ENCODE results near the gene KCNK16.

Gene KCNK16

DNA sequence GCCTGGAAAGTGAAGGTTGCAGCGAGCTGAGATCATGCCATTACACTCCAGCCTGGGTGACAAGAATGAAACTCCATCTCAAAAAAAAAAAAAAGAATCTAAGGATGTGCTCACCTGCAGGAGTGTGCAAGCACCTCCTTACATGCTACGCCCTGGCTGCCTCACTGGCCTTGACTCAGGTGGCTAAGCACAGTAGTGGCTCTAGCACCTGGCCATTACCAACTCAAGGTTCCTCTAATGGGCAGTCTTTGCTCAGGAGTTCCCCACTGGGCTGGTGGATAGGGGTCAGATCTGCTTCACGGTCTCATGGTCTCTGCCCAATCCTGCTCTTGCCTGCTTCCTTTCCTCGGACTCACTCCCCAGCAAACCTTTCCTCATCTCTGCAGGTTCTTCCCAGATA, 48.0 kb downstream of the KCNK16 start:
- no peak overlapping the region for H3K27ac ChIP-seq (ENCODE audit: low read depth, low read length)
- H3F3A ChIP-seq (ENCODE audit: control insufficient read depth, insufficient read depth): no peaks in the 10 kb centered on the region
- H3K4me1 ChIP-seq (ENCODE audit: control insufficient read depth, low read length): no peaks in the 10 kb centered on the region
- H3K36me3 ChIP-seq (ENCODE audit: control insufficient read depth, low read length): no peaks in the 10 kb centered on the region
- H3K9me3 ChIP-seq (ENCODE audit: control insufficient read depth, insufficient read depth, low read length): no peaks in the 10 kb centered on the region
- TF ChIP-seq, protein P1, sequence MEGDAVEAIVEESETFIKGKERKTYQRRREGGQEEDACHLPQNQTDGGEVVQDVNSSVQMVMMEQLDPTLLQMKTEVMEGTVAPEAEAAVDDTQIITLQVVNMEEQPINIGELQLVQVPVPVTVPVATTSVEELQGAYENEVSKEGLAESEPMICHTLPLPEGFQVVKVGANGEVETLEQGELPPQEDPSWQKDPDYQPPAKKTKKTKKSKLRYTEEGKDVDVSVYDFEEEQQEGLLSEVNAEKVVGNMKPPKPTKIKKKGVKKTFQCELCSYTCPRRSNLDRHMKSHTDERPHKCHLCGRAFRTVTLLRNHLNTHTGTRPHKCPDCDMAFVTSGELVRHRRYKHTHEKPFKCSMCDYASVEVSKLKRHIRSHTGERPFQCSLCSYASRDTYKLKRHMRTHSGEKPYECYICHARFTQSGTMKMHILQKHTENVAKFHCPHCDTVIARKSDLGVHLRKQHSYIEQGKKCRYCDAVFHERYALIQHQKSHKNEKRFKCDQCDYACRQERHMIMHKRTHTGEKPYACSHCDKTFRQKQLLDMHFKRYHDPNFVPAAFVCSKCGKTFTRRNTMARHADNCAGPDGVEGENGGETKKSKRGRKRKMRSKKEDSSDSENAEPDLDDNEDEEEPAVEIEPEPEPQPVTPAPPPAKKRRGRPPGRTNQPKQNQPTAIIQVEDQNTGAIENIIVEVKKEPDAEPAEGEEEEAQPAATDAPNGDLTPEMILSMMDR (IDR thresholded peaks at IDR 0.05; ENCODE audit: low read depth, low read length, poor library complexity, severe bottlenecking): no peak
- TF ChIP-seq EZH2phosphoT487 (IDR thresholded peaks at IDR 0.05; ENCODE audit: borderline replicate concordance, low read length): no peak
- H3K9me2 ChIP-seq (replicated peaks; ENCODE audit: control insufficient read depth, low read length): no peaks in the 10 kb centered on the region
- H3K4me2 ChIP-seq (ENCODE audit: low read length): no peak overlapping the region
- no peak overlapping the region for H3K4me3 ChIP-seq (ENCODE audit: low read length)
- no peaks in the 10 kb centered on the region for H3K27me3 ChIP-seq (ENCODE audit: control insufficient read depth, low read length)
- no peaks in the 10 kb centered on the region for H4K20me1 ChIP-seq (ENCODE audit: control insufficient read depth, insufficient read depth, low read depth, low read length)
- H3K79me2 ChIP-seq (ENCODE audit: control insufficient read depth, low read length): no peaks in the 10 kb centered on the region

DNA sequence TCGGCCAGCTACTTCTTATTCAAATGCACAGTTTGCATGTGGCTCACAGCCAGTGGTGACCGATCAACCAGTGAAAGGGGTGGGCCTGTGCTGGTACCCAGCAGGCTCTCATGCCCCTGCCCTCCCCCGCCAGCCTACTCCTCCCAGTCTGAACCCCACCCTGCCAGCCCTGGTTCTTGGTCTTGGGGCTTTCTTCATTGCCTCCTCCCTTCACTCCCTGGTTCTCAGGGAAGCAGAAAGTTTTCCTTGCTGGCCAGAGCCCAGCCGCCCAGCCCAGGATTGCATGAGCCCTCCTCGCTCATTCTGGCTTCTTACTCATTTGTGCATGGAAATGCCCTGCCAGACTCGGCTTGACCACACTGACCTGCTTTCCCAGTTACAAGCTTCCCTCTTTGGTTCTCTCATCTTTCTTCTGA, 49.1 kb downstream of the KCNK16 start:
- Histone ChIP-seq H3K4me2 (ENCODE audit: low read length) (no peak overlapping the region), H3K4me1 (ENCODE audit: control insufficient read depth, low read length) (no peaks in the 10 kb centered on the region), H3K36me3 (ENCODE audit: control insufficient read depth, low read length) (no peaks in the 10 kb centered on the region), H3K4me3 (ENCODE audit: low read length) (no peak overlapping the region), H3K79me2 (ENCODE audit: control insufficient read depth, low read length) (no peaks in the 10 kb centered on the region), H3K9me2 (replicated peaks; ENCODE audit: control insufficient read depth, low read length) (no peaks in the 10 kb centered on the region), H3K9me3 (ENCODE audit: control insufficient read depth, insufficient read depth, low read length) (no peaks in the 10 kb centered on the region), H3K27me3 (ENCODE audit: control insufficient read depth, low read length) (no peaks in the 10 kb centered on the region), H4K20me1 (ENCODE audit: control insufficient read depth, insufficient read depth, low read depth, low read length) (no peaks in the 10 kb centered on the region), H3F3A (ENCODE audit: control insufficient read depth, insufficient read depth) (no peaks in the 10 kb centered on the region), H3K27ac (ENCODE audit: low read depth, low read length) (no peak overlapping the region)
- TF ChIP-seq, protein P1 (IDR thresholded peaks at IDR 0.05; ENCODE audit: low read depth, low read length, poor library complexity, severe bottlenecking): no peak
- TF ChIP-seq EZH2phosphoT487 (IDR thresholded peaks at IDR 0.05; ENCODE audit: borderline replicate concordance, low read length): no peak

DNA sequence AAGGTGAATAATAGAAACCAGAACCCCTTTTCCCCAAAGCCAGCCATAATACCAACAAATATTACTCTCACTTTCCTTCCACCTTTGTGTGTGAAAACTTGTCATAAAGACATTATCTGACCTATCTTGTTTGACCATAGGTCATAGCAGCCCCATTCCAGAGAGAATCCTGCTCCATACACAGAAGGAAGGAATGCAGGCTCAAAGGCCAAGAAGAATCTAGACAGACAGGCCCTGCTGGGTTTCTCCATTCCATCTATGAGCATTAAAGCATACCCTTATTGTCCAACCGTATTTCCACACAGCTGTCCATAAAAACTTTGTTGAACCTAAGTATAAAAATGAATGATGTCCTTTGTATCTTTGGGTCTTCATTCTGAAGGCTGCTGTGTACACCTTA, 52.5 kb downstream of the KCNK16 start:
- H3K4me3 ChIP-seq (ENCODE audit: low read length): no peak overlapping the region
- H3K36me3 ChIP-seq (ENCODE audit: control insufficient read depth, low read length): no peaks in the 10 kb centered on the region
- no peaks in the 10 kb centered on the region for H3K4me1 ChIP-seq (ENCODE audit: control insufficient read depth, low read length)
- no peaks in the 10 kb centered on the region for H3K9me2 ChIP-seq (replicated peaks; ENCODE audit: control insufficient read depth, low read length)
- H3F3A ChIP-seq (ENCODE audit: control insufficient read depth, insufficient read depth): no peaks in the 10 kb centered on the region
- H3K27ac ChIP-seq (ENCODE audit: low read depth, low read length): no peak overlapping the region
- H3K27me3 ChIP-seq (ENCODE audit: control insufficient read depth, low read length): no peaks in the 10 kb centered on the region
- H3K9me3 ChIP-seq (ENCODE audit: control insufficient read depth, insufficient read depth, low read length): no peaks in the 10 kb centered on the region
- no peaks in the 10 kb centered on the region for H3K79me2 ChIP-seq (ENCODE audit: control insufficient read depth, low read length)
- H4K20me1 ChIP-seq (ENCODE audit: control insufficient read depth, insufficient read depth, low read depth, low read length): no peaks in the 10 kb centered on the region
- TF ChIP-seq, protein P1 (IDR thresholded peaks at IDR 0.05; ENCODE audit: low read depth, low read length, poor library complexity, severe bottlenecking): no peak
- TF ChIP-seq EZH2phosphoT487 (IDR thresholded peaks at IDR 0.05; ENCODE audit: borderline replicate concordance, low read length): no peak
- no peak overlapping the region for H3K4me2 ChIP-seq (ENCODE audit: low read length)

DNA sequence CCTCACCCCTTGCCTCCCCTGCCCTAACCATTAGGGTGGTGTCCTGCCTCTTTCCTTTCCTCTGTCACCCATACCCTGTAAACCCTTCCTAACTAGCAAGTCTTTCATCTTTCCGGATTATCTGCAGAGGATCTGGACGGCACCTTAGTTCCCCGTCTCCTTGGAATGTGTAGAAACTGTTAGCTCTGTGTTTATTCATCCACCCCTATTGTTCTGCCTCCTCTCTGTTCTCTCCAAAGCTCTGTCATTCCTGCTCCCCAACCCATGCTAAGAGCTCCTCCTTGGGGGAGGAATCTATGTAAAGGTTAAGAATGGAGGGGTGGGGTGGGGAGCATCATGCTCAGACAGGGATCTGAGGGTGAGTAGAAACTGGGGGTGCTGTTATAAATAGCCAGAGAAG, 53.8 kb downstream of the KCNK16 start:
- Histone ChIP-seq H3K27ac (ENCODE audit: low read depth, low read length) (no peak overlapping the region), H3K9me2 (replicated peaks; ENCODE audit: control insufficient read depth, low read length) (no peaks in the 10 kb centered on the region), H3K4me1 (ENCODE audit: control insufficient read depth, low read length) (no peaks in the 10 kb centered on the region), H3K4me2 (ENCODE audit: low read length) (no peak overlapping the region), H3K9me3 (ENCODE audit: control insufficient read depth, insufficient read depth, low read length) (no peaks in the 10 kb centered on the region), H3K4me3 (ENCODE audit: low read length) (no peak overlapping the region), H3K36me3 (ENCODE audit: control insufficient read depth, low read length) (no peaks in the 10 kb centered on the region), H3K79me2 (ENCODE audit: control insufficient read depth, low read length) (no peaks in the 10 kb centered on the region), H4K20me1 (ENCODE audit: control insufficient read depth, insufficient read depth, low read depth, low read length) (no peaks in the 10 kb centered on the region), H3F3A (ENCODE audit: control insufficient read depth, insufficient read depth) (no peaks in the 10 kb centered on the region), H3K27me3 (ENCODE audit: control insufficient read depth, low read length) (no peaks in the 10 kb centered on the region)
- TF ChIP-seq, protein P1 (IDR thresholded peaks at IDR 0.05; ENCODE audit: low read depth, low read length, poor library complexity, severe bottlenecking): no peak
- no peak for TF ChIP-seq EZH2phosphoT487 (IDR thresholded peaks at IDR 0.05; ENCODE audit: borderline replicate concordance, low read length)

Measured in DOHH2 (cell line).